Dermis microvascular lymphatic vessel endothelial cell (primary cell): Measurements from ENCODE around the gene GABBR2. TPM values are rescaled to one million over a fixed set of nuclear protein-coding genes. Genes with fewer than 3 reads are reported as not detected.

Experiments
- DNase-seq, 2 donors: peaks; one replicate each; pipeline versions ENCODE4 v3.0.0 to v3.0.0-alpha.2; 2010; ENCODE audit warnings: low read depth in 2 of 2
- total RNA-seq: library from RNA; depleted of rRNA; stranded (reverse); fragments of >200 nt; gene quantifications from 2 replicates; pipeline ENCODE4 v1.2.1, GENCODE V29; 2014

The GABBR2 gene
- total RNA-seq, 1 donor from 2014 or later: 1.8 TPM

- DNase-seq: no peak
Measured at GRCh38 chr9:98545021-98545420, 163.7 kb downstream of the GABBR2 start.

GRCh38 chr9:98541684-98542230 is 167.0 kb downstream of the GABBR2 start:
- no peak for DNase-seq

- DNase-seq: no peak
Measured at GRCh38 chr9:98540476-98540875, 168.3 kb downstream of the GABBR2 start.

DNA sequence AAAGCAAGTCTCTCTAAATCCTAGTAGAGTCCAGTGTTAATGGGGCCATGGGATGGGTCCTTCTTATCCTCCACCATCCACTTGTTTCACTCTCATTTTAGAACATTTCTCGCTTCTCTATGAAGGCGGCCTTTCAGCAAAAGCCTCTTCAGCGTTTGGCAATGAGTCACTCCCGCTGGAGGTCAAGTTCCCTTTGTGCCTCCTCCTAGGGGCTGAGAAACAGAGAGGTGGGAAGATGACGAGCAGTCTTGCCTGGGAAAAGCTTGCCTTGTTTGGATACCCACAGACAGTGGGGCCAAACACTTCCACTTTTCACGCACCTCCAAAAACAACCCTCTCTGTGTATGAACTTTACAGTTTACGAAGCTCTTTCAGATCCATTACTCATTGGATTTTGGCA is 168.8 kb downstream of the GABBR2 start:
- DNase-seq: no peak

- no peak for DNase-seq
Measured at GRCh38 chr9:98538626-98539031, 170.1 kb downstream of the GABBR2 start.

- DNase-seq: no peak
Measured at GRCh38 chr9:98538203-98538602, 170.5 kb downstream of the GABBR2 start.

DNA sequence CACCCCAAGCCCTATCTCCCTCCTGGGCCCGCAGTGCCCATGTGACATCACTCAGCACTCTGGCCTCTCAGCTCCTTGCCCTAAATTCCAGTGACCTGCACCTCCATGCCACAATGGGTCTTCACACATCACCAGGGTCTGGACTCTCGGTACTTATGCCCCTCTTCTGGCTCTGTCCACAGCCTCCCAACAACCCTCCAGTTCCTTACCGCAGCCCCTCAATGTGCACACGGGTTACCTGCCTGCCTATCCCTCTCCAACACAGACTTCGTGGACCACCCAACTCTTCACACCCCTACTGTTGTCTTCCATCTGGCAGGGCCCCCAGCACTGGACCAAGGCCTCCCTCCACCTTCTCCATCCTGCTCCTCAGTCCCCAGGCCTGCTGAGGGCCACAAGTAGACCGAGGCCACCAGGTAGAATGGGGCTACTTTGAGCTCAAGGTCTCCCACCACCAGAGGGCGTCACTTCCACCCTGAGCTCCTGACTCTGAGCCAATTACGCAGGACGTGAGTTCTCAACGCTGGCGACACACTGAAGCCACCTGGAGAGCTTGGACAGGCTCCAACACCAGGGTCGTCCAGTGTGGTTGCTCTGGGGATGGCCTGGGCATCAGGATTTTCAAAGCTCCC is 172.1 kb downstream of the GABBR2 start:
- peak in 1 of 2 donors; percentile 24 for DNase-seq

DNA sequence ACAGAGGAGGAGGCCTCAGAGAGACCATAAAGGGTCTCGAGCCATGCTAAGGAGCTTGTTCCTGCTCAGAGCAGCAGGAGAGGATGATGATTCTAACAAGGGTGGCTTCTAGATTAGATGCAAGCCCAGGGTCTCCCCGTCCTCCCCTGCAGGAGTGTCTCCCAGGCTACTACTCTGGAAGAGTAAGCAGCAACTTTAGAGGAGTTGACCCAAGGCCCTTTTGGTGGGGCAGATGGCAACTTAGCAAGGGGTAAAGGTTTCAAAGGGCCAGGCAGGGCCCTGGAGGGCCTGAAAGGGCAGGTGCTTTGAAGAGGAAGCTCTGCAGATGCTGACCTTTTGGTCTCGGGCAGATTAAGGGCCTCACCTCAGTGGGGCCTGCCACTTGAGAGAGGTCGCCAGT is 174.9 kb downstream of the GABBR2 start:
- DNase-seq: no peak

DNA sequence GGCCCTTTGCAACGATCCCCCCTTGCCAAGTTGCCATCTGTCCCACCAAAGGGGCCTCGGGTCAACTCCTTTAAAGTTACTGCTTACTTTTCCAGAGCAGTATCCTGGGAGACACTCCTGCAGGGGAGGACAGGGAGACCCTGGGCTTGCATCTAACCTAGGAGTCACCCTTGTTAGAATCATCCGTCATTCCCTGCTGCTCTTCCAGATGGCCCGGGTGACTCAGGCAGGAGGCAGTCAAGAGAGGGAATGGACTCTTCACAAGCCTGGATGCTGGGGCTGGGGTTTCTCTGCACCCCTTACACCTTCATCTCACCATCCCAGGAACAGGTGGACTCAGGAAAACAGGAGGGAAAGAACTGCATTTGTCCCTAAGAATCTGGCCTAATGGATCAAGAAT is 175.6 kb downstream of the GABBR2 start:
- DNase-seq: no peak

DNA sequence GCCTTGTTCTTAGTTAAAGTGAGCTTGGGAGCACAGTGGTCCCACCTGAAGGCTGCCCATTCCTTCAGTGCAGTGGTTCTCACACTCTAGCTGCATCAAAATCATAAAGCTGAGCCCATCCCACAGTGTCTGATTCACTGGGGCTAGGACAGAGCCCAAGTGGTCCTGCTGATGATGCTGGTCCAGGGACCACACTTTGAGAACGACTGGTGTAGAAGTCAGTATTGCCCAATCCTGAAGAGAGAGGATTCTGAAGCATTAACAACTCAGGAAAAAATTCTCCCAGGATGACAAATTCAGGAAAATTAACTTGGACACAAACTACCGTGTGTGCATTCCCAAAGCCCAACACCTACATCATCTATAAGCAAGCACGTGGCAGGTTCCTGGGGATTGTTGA is 176.2 kb downstream of the GABBR2 start:
- no peak for DNase-seq

- peak in 1 of 2 donors; percentile 48 for DNase-seq
Measured at GRCh38 chr9:98532147-98532546, 176.6 kb downstream of the GABBR2 start.

GRCh38 chr9:98530806-98531386 is 177.8 kb downstream of the GABBR2 start:
- DNase-seq: no peak

GRCh38 chr9:98530275-98530674 is 178.5 kb downstream of the GABBR2 start:
- no peak for DNase-seq

GRCh38 chr9:98529841-98530240 is 178.9 kb downstream of the GABBR2 start:
- no peak for DNase-seq

DNA sequence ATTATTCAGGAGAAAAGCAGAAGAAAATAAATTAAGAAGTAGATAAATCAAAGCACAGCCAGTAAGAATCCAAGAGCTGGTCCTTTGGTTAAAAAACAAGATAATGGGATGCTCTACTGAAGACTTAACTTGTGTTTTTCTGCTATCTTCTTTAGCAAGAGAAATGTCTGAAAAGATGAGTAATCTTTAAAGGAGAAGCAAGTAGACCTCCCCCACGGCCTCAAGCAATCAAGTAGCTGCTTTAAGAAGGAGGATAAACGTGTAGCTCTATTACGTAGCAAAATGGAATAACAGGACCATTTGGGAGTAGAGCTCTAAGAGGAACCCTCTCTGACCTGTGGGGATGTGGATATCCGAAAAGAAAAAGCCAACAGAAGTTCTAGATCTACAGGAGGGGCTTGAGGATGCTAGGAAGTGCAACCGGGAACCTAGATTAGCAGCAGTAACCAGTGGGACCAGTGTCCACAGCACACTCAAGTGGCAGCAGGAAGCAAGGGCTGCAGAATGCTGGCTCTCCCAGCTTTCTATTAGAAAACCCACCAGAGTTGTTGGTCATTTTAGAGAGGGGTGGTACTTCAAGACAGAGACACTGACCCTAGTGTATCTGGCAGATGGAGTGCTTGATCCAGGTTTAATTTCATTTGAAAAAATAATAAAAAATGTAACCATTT is 185.4 kb downstream of the GABBR2 start:
- DNase-seq: peak in 1 of 2 donors; percentile 18

DNA sequence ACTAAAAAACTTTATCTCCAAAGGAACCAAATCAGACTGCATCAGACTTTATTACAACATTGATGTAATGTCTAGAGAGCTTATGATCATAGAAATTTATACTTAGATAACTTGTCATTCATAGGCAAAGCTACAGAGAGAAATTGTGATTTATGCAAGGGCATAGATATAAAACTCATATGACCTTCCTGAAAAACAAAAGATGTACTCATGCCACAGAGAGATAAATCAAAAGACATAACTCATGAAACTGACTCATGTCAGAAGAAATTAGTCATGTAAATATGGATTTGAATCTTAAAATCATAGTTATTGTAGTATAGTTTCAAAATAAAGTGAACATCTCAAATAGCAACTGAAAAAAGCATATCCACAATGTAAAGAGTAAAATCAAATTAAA is 186.2 kb downstream of the GABBR2 start:
- peak in 1 of 2 donors; percentile 54 for DNase-seq

DNA sequence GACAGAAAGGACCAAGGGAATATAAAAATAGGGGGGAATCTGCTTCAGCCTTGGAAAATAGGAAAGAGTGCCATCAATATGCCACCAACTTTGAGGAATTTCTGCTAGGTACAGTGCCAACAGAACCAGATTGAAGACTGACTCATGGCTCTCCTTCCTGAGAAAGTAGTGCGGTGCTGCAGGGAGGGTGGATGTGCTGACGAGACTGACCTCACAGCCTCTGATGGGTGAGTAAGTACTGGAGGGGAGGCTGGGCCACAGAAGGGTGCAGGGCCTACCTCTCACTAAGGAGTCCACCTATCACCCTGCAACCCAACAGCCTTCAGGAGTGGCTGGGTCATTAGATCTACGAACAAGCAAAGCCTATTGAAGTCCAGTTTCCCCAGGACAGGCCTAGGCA is 187.6 kb downstream of the GABBR2 start:
- DNase-seq: peak in 1 of 2 donors; percentile 74

DNA sequence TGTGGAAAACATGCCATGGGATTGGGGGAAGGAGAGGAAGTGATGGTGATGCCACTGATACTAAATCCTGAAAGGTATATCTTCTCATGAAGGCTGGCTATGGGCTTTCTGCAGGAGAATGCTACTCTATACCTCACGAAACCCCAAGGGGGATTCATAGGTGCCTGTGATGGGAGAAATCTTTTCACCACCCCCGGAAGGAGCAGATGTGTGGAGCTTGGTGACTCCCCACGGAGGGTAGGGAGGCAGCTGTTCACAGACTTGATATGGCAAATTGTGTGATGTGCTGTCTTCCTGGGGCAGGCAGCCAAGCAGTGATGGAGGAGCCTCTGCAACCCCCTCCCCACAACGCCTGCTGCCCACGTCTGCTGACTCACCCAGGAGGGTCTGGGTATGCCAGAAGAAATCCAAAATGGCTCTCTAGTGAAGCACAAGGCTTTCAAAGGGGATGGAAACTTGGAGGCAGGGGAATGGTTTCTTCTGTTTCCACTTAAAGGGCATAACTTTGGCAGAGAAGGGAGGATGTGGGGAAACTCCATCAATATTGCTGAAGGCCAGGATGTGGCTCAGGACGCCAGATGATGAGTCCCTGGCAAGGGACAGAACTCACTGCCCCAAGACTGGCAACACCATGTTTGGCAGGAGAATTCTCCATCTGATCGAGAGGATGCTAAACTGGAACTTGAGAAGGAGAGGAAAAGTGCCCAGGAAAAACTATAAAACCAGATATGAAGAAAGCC is 188.3 kb downstream of the GABBR2 start:
- no peak for DNase-seq

DNA sequence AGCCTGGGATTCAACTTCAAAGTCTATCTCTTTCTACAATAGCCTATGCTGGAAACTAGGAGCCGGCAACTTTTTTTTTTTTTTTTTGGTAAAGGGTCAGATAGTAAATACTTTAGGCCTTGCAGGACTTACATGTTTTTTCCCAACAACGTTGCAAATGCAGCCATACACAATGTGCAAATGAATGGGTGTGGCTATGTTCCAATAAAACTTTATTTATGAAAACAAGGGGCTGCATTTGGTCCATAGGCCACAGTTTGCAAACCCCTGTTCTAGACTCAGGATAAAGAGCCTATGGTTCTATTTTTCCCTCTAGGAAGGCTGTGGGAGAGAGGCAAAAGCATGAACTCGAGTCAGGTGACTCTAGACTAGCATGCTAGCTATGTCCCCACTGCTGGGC is 189.1 kb downstream of the GABBR2 start:
- DNase-seq: no peak

- DNase-seq: no peak
Measured at GRCh38 chr9:98518556-98518955, 190.2 kb downstream of the GABBR2 start.

DNA sequence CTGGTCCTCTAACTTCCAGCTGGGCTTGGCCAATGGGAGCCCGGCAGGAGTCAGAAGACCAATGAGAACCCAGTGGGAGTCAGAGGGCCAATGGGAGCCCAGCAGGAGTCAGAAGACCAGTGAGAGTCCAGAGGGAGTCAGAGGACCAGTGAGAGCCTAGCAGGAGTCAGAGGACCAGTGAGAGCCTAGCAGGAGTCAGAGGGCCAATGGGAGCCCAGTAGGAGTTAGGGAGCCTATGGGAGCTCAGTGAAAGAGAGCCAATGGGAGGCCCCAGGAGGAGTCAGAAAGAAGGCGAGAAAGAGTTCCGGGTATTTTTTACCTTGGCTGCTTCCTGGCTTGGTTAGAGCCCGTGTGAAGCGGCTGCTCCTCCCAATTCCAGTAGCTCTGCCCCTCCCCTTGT is 191.0 kb downstream of the GABBR2 start:
- no peak for DNase-seq

- no peak for DNase-seq
Measured at GRCh38 chr9:98516897-98517503, 191.7 kb downstream of the GABBR2 start.
